ENCODE measurements around the gene IFITM5. TPM values are rescaled to one million over a fixed set of nuclear protein-coding genes. Genes with fewer than 3 reads are reported as not detected.

IFITM5 gene
- total RNA-seq (2022; extraction: Qiagen RNA extraction; ENCODE audit: low read depth) = not detected in 5 replicates

GRCh38 chr11:299081-299891 is at the start of gene IFITM5:
TSS of gene IFITM5 (minus strand) at chr11:299526. CDS start at chr11:299490, 36 bp downstream.

GRCh38 chr11:313787-314553 is 14.6 kb upstream of the IFITM5 start, which contains the start of gene IFITM1:
TSS of gene IFITM1 (plus strand) at chr11:314040. CDS start at chr11:314171, 131 bp downstream.

GRCh38 chr11:307766-308708 is 8.7 kb upstream of the IFITM5 start, which contains the start of gene IFITM2:
TSS of gene IFITM2 (plus strand) at chr11:307816. CDS start at chr11:308193, 377 bp downstream.

GRCh38 chr11:288478-289397 is 10.6 kb downstream of the IFITM5 start, which contains the start of gene PGGHG:
TSS of gene PGGHG (plus strand) at chr11:289126. CDS start at chr11:289817, 691 bp downstream.

GRCh38 chr11:278001-278951 is 21.1 kb downstream of the IFITM5 start, which contains the start of gene NLRP6:
TSS of gene NLRP6 (plus strand) at chr11:278407. CDS start at chr11:278570, 163 bp downstream.

Other genes starting within 250 kb of the IFITM5 start
- gene SCGB1C1, start 106.4 kb downstream of the IFITM5 start, total RNA-seq (2022; extraction: Qiagen RNA extraction; ENCODE audit: low read depth) = not detected in 5 replicates
- 28.4 to 49.2 TPM (median 46.5 TPM) in 5 replicates for gene BET1L, start 92.1 kb downstream of the IFITM5 start, total RNA-seq (2022; extraction: Qiagen RNA extraction; ENCODE audit: low read depth)
- gene RIC8A, start 91.8 kb downstream of the IFITM5 start, total RNA-seq (2022; extraction: Qiagen RNA extraction; ENCODE audit: low read depth) = 101 to 126 TPM (median 120 TPM) in 5 replicates
- 17.0 to 20.8 TPM (median 20.4 TPM) in 5 replicates for gene SIRT3, start 63.2 kb downstream of the IFITM5 start, total RNA-seq (2022; extraction: Qiagen RNA extraction; ENCODE audit: low read depth)
- gene PSMD13, start 62.5 kb downstream of the IFITM5 start, total RNA-seq (2022; extraction: Qiagen RNA extraction; ENCODE audit: low read depth) = 150 to 190 TPM (median 171 TPM) in 5 replicates
- gene NLRP6, start 21.1 kb downstream of the IFITM5 start, total RNA-seq (2022; extraction: Qiagen RNA extraction; ENCODE audit: low read depth) = not detected in 5 replicates
- gene PGGHG, start 10.4 kb downstream of the IFITM5 start, total RNA-seq (2022; extraction: Qiagen RNA extraction; ENCODE audit: low read depth) = 5.8 to 14.1 TPM (median 10.6 TPM) in 5 replicates
- 54.7 to 70.8 TPM (median 61.4 TPM) in 5 replicates for gene IFITM2, start 8.3 kb upstream of the IFITM5 start, total RNA-seq (2022; extraction: Qiagen RNA extraction; ENCODE audit: low read depth)
- 0.26 to 0.53 TPM (median 0.51 TPM) in 3 of 5 replicates, not detected in the others for gene IFITM1, start 14.5 kb upstream of the IFITM5 start, total RNA-seq (2022; extraction: Qiagen RNA extraction; ENCODE audit: low read depth)
- gene IFITM3, start 21.3 kb upstream of the IFITM5 start, total RNA-seq (2022; extraction: Qiagen RNA extraction; ENCODE audit: low read depth) = 20.3 to 33.7 TPM (median 31.1 TPM) in 5 replicates
- 11.3 to 21.7 TPM (median 14.1 TPM) in 5 replicates for gene B4GALNT4, start 70.0 kb upstream of the IFITM5 start, total RNA-seq (2022; extraction: Qiagen RNA extraction; ENCODE audit: low read depth)
- gene PKP3, start 94.7 kb upstream of the IFITM5 start, total RNA-seq (2022; extraction: Qiagen RNA extraction; ENCODE audit: low read depth) = 23.3 to 42.5 TPM (median 38.8 TPM) in 5 replicates
- 57.1 to 99.3 TPM (median 83.7 TPM) in 5 replicates for gene SIGIRR, start 115.5 kb upstream of the IFITM5 start, total RNA-seq (2022; extraction: Qiagen RNA extraction; ENCODE audit: low read depth)
- 0.44 to 1.5 TPM (median 1.1 TPM) in 5 replicates for gene ANO9, start 142.5 kb upstream of the IFITM5 start, total RNA-seq (2022; extraction: Qiagen RNA extraction; ENCODE audit: low read depth)
- 26.9 to 53.0 TPM (median 47.1 TPM) in 5 replicates for gene PTDSS2, start 150.8 kb upstream of the IFITM5 start, total RNA-seq (2022; extraction: Qiagen RNA extraction; ENCODE audit: low read depth)
- gene RNH1, start 207.7 kb upstream of the IFITM5 start, total RNA-seq (2022; extraction: Qiagen RNA extraction; ENCODE audit: low read depth) = 101 to 180 TPM (median 170 TPM) in 5 replicates
- gene HRAS, start 236.1 kb upstream of the IFITM5 start, total RNA-seq (2022; extraction: Qiagen RNA extraction; ENCODE audit: low read depth) = 79.3 to 152 TPM (median 149 TPM) in 5 replicates
- 0.28 to 1.1 TPM (median 0.82 TPM) in 5 replicates for gene LRRC56, start 238.0 kb upstream of the IFITM5 start, total RNA-seq (2022; extraction: Qiagen RNA extraction; ENCODE audit: low read depth)

Data from A549 treated with ZK216348 at 1 μM for 4 hours (cell line).